RWPE2 (cell line): ENCODE data around the gene CCNJL.
A peak's percentile ranks its signal among the peaks of the same experiment; 100 is the strongest.

Experiments
- ATAC-seq: fragments of 200-7000 bp; cut with Tn5 transposase; 3 replicates; pipeline ENCODE4 v1.9.1; 2021; ENCODE audit warnings: low read depth
- DNase-seq: peaks from one replicate; pipeline ENCODE4 v3.0.0-alpha.2; 2020; ENCODE audit warnings: low spot score
- H3K27ac ChIP-seq: fragments of 450-650 bp; 2 replicates; pipeline ENCODE4 v1.5.1; 2017; ENCODE audit warnings: mild to moderate bottlenecking; ENCODE audit not compliant: poor library complexity, severe bottlenecking
- H3K27me3 ChIP-seq: fragments of 250-450 bp; sonication (Bioruptor Pico); 2 replicates; pipeline ENCODE4 v1.5.1; 2021; ENCODE audit warnings: mild to moderate bottlenecking, moderate library complexity; ENCODE audit not compliant: insufficient read depth, poor library complexity, severe bottlenecking
- H3K36me3 ChIP-seq: fragments of 250-450 bp; sonication (Bioruptor Pico); 2 replicates; pipeline ENCODE4 v1.5.1; 2020; ENCODE audit warnings: low read depth, mild to moderate bottlenecking, moderate library complexity
- H3K4me1 ChIP-seq: fragments of 250-450 bp; sonication (Bioruptor Pico); 2 replicates; pipeline ENCODE4 v1.5.1; 2021; ENCODE audit warnings: mild to moderate bottlenecking, moderate library complexity; ENCODE audit not compliant: insufficient read depth, poor library complexity, severe bottlenecking
- H3K4me3 ChIP-seq: fragments of 250-450 bp; sonication (Bioruptor Pico); 2 replicates; pipeline ENCODE4 v1.5.1; 2021; ENCODE audit warnings: mild to moderate bottlenecking, moderate library complexity; ENCODE audit not compliant: severe bottlenecking
- H3K9me3 ChIP-seq: fragments of 250-450 bp; sonication (Bioruptor Pico); 2 replicates; pipeline ENCODE4 v1.5.1; 2021; ENCODE audit warnings: mild to moderate bottlenecking, moderate library complexity; ENCODE audit not compliant: severe bottlenecking
- TF ChIP-seq, protein P1 (sequence below): fragments of 450-650 bp; IDR thresholded peaks from one replicate; pipeline ENCODE4 v1.5.1; 2017; ENCODE audit warnings: mild to moderate bottlenecking, moderate library complexity; ENCODE audit not compliant: poor library complexity, severe bottlenecking

The CCNJL gene

GRCh38 chr5:160311491-160312133, 752 bp downstream of the CCNJL start:
- H3K9me3 ChIP-seq = no peaks in the 10 kb centered on the region
- ATAC-seq = peak; percentile 49
- H3K27ac ChIP-seq = peak overlapping the region; percentile 44
- no peaks in the 10 kb centered on the region for H3K27me3 ChIP-seq
- peak; percentile 61 for DNase-seq
- peaks cover 21% of the 10 kb centered on the region for H3K36me3 ChIP-seq
- TF ChIP-seq, protein P1, sequence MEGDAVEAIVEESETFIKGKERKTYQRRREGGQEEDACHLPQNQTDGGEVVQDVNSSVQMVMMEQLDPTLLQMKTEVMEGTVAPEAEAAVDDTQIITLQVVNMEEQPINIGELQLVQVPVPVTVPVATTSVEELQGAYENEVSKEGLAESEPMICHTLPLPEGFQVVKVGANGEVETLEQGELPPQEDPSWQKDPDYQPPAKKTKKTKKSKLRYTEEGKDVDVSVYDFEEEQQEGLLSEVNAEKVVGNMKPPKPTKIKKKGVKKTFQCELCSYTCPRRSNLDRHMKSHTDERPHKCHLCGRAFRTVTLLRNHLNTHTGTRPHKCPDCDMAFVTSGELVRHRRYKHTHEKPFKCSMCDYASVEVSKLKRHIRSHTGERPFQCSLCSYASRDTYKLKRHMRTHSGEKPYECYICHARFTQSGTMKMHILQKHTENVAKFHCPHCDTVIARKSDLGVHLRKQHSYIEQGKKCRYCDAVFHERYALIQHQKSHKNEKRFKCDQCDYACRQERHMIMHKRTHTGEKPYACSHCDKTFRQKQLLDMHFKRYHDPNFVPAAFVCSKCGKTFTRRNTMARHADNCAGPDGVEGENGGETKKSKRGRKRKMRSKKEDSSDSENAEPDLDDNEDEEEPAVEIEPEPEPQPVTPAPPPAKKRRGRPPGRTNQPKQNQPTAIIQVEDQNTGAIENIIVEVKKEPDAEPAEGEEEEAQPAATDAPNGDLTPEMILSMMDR = no peak
- peaks cover 22% of the 10 kb centered on the region for H3K4me1 ChIP-seq
- H3K4me3 ChIP-seq = peak overlapping the region; percentile 92

DNA sequence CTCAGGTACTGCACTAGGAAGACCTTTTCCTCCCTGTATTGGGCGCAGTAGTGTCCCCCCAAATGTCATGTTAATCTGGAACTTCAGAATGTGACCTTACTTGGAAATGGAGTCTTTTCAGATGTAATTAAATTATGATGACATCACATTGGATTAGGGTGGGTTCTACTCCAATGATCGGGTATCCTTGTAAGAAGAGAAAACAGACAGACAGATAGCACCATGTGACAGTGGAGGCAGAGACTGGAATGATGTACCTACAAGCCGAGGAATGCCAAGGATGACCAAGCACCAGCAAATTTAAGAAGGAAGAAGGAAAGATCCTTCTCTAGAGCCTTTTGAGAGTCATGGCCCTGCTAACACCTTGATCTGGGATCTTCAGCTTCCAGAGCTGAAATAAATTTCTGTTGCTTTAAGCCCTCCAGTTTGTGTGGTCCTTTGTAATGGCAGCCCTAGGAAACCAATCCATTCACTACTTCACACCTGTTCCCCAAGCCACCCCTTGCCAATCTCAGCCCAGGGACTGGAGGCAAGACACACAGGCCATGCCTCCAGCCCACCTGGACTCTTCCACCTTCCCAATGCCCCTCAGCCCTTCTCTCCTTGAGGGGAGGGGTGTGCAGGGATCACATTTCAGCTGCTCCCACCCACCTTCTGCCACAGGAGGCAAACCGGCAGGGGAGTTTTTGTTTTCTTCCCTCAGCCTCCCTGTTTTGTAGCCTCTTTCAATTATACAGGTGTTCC, 1.6 kb downstream of the CCNJL start:
- TF ChIP-seq, protein P1 = no peak
- Histone ChIP-seq H3K4me1 (peaks cover 15% of the 10 kb centered on the region), H3K27ac (no peak overlapping the region), H3K27me3 (no peaks in the 10 kb centered on the region), H3K9me3 (no peaks in the 10 kb centered on the region), H3K4me3 (peak overlapping the region; percentile 92), H3K36me3 (peaks cover 25% of the 10 kb centered on the region)
- ATAC-seq (no peak), DNase-seq (peak; percentile 46)

GRCh38 chr5:160310140-160310539, 2.2 kb downstream of the CCNJL start:
- Histone ChIP-seq H3K4me3 (no peak overlapping the region), H3K27me3 (no peaks in the 10 kb centered on the region), H3K27ac (no peak overlapping the region), H3K36me3 (peaks cover 29% of the 10 kb centered on the region), H3K4me1 (peaks cover 9% of the 10 kb centered on the region), H3K9me3 (no peaks in the 10 kb centered on the region)
- ATAC-seq = no peak
- DNase-seq = peak; percentile 1
- TF ChIP-seq, protein P1 = no peak

GRCh38 chr5:160306696-160307095, 5.7 kb downstream of the CCNJL start:
- TF ChIP-seq, protein P1 = no peak
- ATAC-seq = no peak
- Histone ChIP-seq H3K27ac (no peak overlapping the region), H3K4me3 (no peak overlapping the region), H3K27me3 (no peaks in the 10 kb centered on the region), H3K9me3 (no peaks in the 10 kb centered on the region), H3K36me3 (peaks cover 54% of the 10 kb centered on the region), H3K4me1 (peaks cover 3% of the 10 kb centered on the region)
- no peak for DNase-seq

DNA sequence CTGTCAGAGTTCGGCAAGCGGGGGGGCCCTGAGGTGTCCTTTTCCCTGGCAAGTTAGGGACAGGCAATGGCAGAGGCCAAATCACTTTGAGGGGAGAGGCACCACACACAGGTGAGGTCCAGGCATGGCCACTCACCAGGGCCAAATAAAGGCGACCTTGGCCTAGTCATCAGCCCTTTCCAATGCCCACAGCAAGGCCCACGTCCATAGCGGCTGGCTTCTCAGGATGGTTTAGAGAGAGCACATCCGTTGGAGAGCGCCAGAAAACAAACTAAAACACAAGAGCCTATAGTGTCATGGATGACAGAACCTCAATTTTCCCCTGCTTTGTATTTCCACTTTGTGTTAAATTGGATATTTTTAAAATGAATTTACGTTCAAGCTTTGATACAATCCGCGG, 7.0 kb downstream of the CCNJL start:
- Histone ChIP-seq H3K4me3 (no peak overlapping the region), H3K4me1 (peaks cover 3% of the 10 kb centered on the region), H3K27me3 (no peaks in the 10 kb centered on the region), H3K9me3 (no peaks in the 10 kb centered on the region), H3K27ac (peak overlapping the region; percentile 24), H3K36me3 (peaks cover 51% of the 10 kb centered on the region)
- no peak for ATAC-seq
- TF ChIP-seq, protein P1 = no peak
- DNase-seq = no peak
